GM11168 (cell line): Measurements from ENCODE around the gene SPATA21.

Source experiments
- in situ Hi-C: fragments of 300-500 bp; cut with MboI; formaldehyde crosslinking; loops from one replicate; pipeline ENCODE4 v1.12.0; 2022; ENCODE audit warnings: low sequenced_read_pairs; ENCODE audit not compliant: unreplicated experiment

The SPATA21 gene

DNA sequence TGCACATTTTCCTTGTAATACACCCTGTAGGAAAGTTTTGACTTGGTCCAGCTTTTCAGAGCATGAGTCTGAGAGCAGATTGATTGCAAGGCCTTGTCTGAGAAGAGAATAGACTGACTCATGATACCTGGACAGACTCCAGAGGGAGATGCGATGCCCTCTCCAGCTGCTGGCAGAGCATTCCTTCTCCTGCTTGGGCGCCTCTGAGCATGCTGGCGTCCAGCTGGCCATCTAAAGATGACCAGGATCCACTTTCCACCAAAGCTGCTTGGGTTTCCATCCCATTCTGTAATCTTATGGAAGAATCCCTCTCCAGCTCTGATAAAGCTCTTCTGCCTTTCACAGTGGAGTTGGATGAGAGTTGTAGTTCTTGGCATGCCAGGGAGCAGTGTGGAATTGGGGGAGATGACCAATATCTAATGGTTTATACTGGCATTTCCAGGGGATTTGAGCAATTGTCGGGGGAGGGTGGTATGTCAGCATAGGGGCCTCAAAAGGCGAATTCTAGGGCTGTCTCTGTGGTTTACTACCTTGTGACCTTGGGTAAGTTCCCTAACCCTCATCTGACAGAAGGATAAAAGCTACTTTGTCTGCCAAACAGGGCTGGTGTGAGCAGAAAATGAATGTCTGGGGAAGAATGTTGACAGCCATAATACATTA lies 50.6 kb downstream of the SPATA21 start:
- in situ Hi-C loops = no loop called here

GRCh38 chr1:16385659-16386453 lies 51.4 kb downstream of the SPATA21 start:
- in situ Hi-C loops = no loop called here

- in situ Hi-C loops = no loop called here
Observed at GRCh38 chr1:16383888-16384287, 53.3 kb downstream of the SPATA21 start.

GRCh38 chr1:16380868-16381267 lies 56.4 kb downstream of the SPATA21 start:
- in situ Hi-C loops = no loop called here

GRCh38 chr1:16378443-16378842 lies 58.8 kb downstream of the SPATA21 start:
- in situ Hi-C loops = no loop called here

DNA sequence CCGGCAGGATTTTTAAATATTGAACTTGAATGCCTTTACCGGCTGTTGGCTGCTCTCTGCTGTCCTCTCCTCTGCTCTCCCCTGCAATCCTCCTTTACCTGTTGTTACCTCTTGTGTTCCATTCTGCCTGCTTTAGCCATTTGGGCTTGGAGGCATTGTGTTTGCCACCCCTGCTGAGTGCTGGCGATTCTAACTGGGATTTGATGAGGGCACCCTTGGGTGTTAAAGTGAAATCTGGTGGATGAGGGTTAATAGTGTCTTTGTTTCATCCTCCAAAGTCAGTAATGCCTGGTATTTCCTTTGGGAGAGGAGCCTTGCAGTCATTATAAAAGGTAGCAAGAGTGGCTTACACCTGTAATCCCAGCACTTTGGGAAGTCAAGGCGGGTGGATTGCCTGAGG lies 60.3 kb downstream of the SPATA21 start:
- in situ Hi-C loops = no loop called here

DNA sequence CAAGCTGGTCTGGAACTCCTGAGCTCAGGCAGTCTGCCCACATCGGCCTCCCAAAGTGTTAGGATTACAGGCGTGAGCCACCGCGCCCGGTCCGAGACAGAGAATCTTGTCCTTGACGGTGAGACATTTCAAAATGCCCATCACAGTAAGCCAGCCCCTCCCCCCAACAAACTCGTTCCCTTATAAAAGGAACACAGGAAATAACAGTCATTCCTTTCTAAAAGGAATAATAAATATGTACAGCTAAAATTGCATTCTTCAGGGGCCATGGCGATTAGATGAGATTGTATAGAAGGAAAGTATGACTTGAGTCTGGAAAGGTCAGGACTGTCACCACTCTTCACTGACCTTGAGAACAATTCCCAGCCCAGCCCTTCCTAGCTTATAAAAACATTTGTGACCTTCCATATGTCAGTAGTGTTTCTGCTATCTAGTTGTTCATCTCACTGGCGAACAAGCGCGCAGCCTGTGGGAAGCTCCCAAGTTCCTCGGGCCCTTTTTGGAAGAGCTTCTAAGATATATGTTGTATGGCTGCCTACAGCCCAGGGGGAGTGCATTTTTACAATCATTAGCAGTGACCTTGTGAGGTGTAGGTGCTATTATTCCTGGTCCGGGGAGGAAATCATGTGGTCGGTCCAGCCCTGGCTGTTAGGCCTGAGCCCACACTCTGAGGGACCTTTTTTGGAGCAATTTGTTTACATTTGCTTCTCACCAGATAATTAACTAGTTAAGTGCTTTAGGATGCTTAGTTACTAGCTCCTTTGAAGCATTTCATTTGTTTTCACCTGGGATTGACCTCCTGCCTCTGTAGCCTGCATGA lies 61.5 kb downstream of the SPATA21 start:
- in situ Hi-C loops = no loop called here

- in situ Hi-C loops = loop anchor here (25.0 kb wide), 1 partner anchor 287 kb away; no protein-coding TSS in a partner anchor
Observed at GRCh38 chr1:16374266-16374665, 63.0 kb downstream of the SPATA21 start.

- in situ Hi-C loops = loop anchor here (25.0 kb wide), 1 partner anchor 285 kb away; no protein-coding TSS in a partner anchor
Observed at GRCh38 chr1:16372535-16373285, 64.5 kb downstream of the SPATA21 start.

DNA sequence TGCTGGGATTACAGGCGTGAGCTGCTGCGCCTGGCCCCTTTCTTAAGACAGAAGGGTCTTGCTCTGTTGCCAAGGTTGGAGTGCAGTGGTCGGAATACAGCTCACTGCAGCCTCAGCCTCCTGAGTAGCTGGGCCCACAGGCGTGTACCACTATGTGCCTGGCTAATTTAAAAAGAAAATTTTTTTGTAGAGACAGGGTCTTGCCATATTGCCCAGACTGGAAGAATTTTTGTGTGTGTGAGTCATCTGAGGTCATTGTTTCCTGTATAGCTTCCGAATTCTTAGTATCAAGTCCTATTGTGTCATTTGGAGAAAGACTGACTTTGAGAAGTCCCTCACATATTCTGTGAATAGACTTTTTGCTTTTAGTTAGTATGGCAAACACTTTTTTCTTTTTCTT lies 65.5 kb downstream of the SPATA21 start:
- in situ Hi-C loops = loop anchor here (25.0 kb wide), 1 partner anchor 284 kb away; no protein-coding TSS in a partner anchor

DNA sequence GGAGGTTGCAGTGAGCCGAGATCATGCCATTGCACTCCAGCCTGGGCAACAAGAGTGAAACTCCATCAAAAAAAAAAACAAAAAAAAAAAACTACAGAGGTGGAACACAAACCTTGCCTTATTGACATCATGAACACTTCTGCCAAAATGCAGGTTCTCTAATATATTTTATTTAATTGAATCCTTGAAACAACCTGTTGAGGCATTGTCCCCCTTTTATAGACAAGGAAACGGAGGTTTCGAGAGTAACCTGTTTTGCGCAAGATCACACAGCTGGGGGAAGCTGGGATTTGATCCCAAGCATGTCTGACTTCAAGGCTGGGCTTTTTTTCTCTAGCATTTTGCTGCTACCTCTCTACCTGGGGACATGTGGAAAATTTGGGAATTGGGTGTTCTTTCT lies 67.4 kb downstream of the SPATA21 start:
- in situ Hi-C loops = loop anchor here (25.0 kb wide), 1 partner anchor 283 kb away; no protein-coding TSS in a partner anchor

GRCh38 chr1:16367968-16368890 lies 69.0 kb downstream of the SPATA21 start:
- in situ Hi-C loops = loop anchor here (25.0 kb wide), 1 partner anchor 281 kb away; no protein-coding TSS in a partner anchor

- in situ Hi-C loops = loop anchor here (25.0 kb wide), 1 partner anchor 280 kb away; no protein-coding TSS in a partner anchor
Observed at GRCh38 chr1:16367258-16367967, 69.8 kb downstream of the SPATA21 start.

DNA sequence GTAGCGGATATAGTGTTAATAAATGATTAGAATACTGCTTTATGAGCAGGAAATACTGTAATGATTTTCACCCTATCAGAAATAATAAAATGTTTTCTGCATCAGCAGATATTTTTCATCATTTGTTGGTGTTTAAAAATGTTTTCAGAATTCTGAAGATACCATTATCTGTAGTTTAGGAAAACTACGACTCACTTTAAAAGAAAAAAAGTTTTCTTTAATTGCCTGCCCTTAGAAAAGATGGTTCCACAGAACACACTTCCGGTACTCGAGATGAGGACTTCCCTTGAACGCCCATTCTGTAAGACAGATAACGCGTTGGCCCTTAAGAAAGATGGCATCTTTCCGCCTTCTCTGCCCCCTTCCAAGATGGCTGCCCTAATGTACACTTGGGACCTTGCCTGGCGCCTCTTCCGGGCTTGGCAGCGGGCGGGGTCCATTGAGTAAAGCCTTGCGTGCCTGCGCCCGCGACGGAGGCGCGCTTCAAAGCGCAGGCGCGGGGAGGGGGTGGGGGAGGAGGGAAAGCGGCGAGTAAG lies 70.4 kb downstream of the SPATA21 start, which contains the start of gene SZRD1:
Gene SZRD1 (plus strand): TSS at position 521 of the 536 bp plus-strand sequence. CDS start 16 bp downstream, outside the sequence.
- in situ Hi-C loops = loop anchor here (25.0 kb wide), 1 partner anchor 279 kb away; no protein-coding TSS in a partner anchor

DNA sequence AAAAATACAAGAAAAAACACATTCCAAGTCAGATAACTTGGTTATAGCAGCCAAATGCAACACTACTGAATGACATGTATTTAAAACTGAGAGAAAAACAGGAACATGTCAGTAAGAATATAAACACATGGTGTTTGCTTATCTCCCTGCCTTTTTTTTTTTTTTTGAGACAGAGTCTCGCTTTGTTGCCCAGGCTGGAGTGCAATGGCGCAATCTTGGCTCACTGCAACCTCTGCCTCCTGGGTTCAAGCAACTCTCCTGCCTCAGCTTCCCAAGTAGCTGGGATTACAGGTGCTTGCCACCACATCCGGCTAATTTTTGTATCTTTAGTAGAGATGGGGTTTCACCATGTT lies 72.1 kb downstream of the SPATA21 start:
- in situ Hi-C loops = loop anchor here (25.0 kb wide), 1 partner anchor 278 kb away; no protein-coding TSS in a partner anchor

GRCh38 chr1:16356867-16357266 lies 80.4 kb downstream of the SPATA21 start:
- in situ Hi-C loops = loop anchor here (25.0 kb wide), 1 partner anchor 270 kb away; no protein-coding TSS in a partner anchor

DNA sequence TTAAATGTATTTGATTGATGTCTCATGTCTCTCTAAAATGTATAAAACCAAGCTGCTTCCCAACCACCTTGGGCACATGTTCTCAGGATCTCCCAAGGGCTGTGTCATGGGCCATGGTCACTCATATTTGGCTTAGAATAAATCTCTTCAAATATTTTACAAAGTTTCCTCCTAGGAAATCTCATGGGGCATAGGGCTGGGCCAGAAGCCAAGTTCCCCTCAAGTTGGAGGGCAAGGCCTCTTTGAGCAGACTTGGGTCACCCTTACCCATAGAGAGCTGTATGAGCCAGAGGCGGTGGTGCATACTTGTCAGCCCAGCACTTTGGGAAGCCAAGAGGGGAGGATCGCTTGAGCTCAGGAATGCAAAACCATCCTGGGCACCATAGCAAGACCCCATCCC lies 82.6 kb downstream of the SPATA21 start:
- in situ Hi-C loops = loop anchor here (25.0 kb wide), 1 partner anchor 267 kb away; no protein-coding TSS in a partner anchor
